Ascending aorta (tissue), 2 donors: ENCODE measurements around the gene TNIK. TPM values are rescaled to one million over a fixed set of nuclear protein-coding genes. Genes with fewer than 3 reads are reported as not detected.
"Not testable (repeated sequence)": the region's sequence is repeated elsewhere in the genome, so short reads cannot be mapped to it uniquely, and the experiment has no call there.

Experiments
- DNase-seq, 2 donors: peaks; one replicate each; pipeline ENCODE4 v3.0.0-alpha.2; 2019; ENCODE audit warnings: low spot score in 2 of 2
- H3K27ac ChIP-seq, 2 donors: fragments of 200-600 bp; sonication (generic); one replicate each; pipeline ENCODE4 v1.5.1; 2016 to 2017; ENCODE audit warnings: mild to moderate bottlenecking in 1 of 2
- H3K27me3 ChIP-seq: fragments of 200-600 bp; sonication (generic); one replicate; pipeline ENCODE4 v1.5.1; 2017
- H3K36me3 ChIP-seq, 2 donors: fragments of 200-600 bp; sonication (generic); one replicate each; pipeline ENCODE4 v1.5.1; 2016
- H3K4me1 ChIP-seq, 2 donors: fragments of 200-600 bp; sonication (generic); one replicate each; pipeline ENCODE4 v1.5.1; 2016 to 2017; ENCODE audit warnings: mild to moderate bottlenecking in 1 of 2
- H3K4me3 ChIP-seq, 2 donors: fragments of 200-600 bp; sonication (generic); one replicate each; pipeline ENCODE4 v1.5.1; 2016 to 2017; ENCODE audit warnings: mild to moderate bottlenecking in 1 of 2
- H3K9me3 ChIP-seq, 2 donors: fragments of 200-600 bp; sonication (generic); one replicate each; pipeline ENCODE4 v1.5.1; 2016
- intact Hi-C: fragments of 100-400 bp; cut with DNase I; formaldehyde crosslinking; loops from one replicate; pipeline ENCODE4 v1.15.1; 2023
- total RNA-seq: library from RNA; depleted of rRNA; stranded (reverse); fragments of >200 nt; gene quantifications from one replicate; pipeline ENCODE4 v1.1.0, GENCODE V29; 2016
- TF ChIP-seq, protein P1 (sequence below), 3 experiments: fragments of 200-600 bp in 2 of 3; fragments of 450-650 bp in 1 of 3; sonication (generic) in 2 of 3; IDR thresholded peaks; one replicate each; pipeline ENCODE4 v1.5.1; 2016 to 2019; ENCODE audit warnings: antibody characterized with exemption in 3 of 3, mild to moderate bottlenecking in 1 of 3, moderate library complexity in 1 of 3

TNIK gene
- total RNA-seq, 1 donor from 2014 or later = 0.75 TPM

- Histone ChIP-seq H3K27me3 (no peaks in the 10 kb centered on the region), H3K4me1 (no peaks in the 10 kb centered on the region), H3K9me3 (no peaks in the 10 kb centered on the region), H3K36me3 (no peaks in the 10 kb centered on the region), H3K4me3 (no peak overlapping the region), H3K27ac (no peak overlapping the region)
- intact Hi-C loops = loop anchor here (10.0 kb wide), 1 partner anchor 1179 kb away; no protein-coding TSS in a partner anchor
- DNase-seq = no peak
- TF ChIP-seq, protein P1, sequence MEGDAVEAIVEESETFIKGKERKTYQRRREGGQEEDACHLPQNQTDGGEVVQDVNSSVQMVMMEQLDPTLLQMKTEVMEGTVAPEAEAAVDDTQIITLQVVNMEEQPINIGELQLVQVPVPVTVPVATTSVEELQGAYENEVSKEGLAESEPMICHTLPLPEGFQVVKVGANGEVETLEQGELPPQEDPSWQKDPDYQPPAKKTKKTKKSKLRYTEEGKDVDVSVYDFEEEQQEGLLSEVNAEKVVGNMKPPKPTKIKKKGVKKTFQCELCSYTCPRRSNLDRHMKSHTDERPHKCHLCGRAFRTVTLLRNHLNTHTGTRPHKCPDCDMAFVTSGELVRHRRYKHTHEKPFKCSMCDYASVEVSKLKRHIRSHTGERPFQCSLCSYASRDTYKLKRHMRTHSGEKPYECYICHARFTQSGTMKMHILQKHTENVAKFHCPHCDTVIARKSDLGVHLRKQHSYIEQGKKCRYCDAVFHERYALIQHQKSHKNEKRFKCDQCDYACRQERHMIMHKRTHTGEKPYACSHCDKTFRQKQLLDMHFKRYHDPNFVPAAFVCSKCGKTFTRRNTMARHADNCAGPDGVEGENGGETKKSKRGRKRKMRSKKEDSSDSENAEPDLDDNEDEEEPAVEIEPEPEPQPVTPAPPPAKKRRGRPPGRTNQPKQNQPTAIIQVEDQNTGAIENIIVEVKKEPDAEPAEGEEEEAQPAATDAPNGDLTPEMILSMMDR (IDR thresholded peaks at IDR 0.05) = no peak
These were observed 214.1 kb downstream of the TNIK start for GRCh38 chr3:171245796-171246765.

GRCh38 chr3:171242951-171243350, 217.3 kb downstream of the TNIK start:
- intact Hi-C loops = loop anchor here (10.0 kb wide), 1 partner anchor 1182 kb away; no protein-coding TSS in a partner anchor
- TF ChIP-seq, protein P1 (IDR thresholded peaks at IDR 0.05) = no peak
- H3K36me3 ChIP-seq = no peaks in the 10 kb centered on the region
- H3K9me3 ChIP-seq = no peaks in the 10 kb centered on the region
- no peaks in the 10 kb centered on the region for H3K27me3 ChIP-seq
- no peak overlapping the region for H3K4me3 ChIP-seq
- H3K4me1 ChIP-seq = no peaks in the 10 kb centered on the region
- no peak for DNase-seq
- no peak overlapping the region for H3K27ac ChIP-seq

DNA sequence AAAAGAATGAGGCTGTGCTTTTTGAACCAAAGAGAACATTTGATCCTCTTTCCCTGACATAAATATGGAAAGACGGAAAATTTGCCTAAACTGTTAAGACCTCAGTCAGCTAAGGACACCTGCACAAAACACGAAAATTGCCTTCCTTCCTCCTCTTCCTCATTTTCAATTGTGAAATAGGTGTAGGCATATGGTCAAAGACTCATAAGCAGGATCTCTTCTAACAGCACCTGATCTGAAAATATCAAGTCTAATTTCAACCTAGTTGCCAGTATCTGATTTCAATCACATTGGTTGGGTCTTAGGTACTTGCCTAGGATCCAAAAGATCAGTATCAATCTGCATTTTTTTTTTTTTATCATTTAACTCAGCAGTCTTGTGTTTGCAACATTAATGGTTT, 218.0 kb downstream of the TNIK start:
- no peak overlapping the region for H3K27ac ChIP-seq
- no peaks in the 10 kb centered on the region for H3K4me1 ChIP-seq
- DNase-seq = no peak
- H3K36me3 ChIP-seq = no peaks in the 10 kb centered on the region
- H3K4me3 ChIP-seq = no peak overlapping the region
- H3K9me3 ChIP-seq = no peaks in the 10 kb centered on the region
- TF ChIP-seq, protein P1 (IDR thresholded peaks at IDR 0.05) = no peak
- H3K27me3 ChIP-seq = no peaks in the 10 kb centered on the region
- intact Hi-C loops = loop anchor here (10.0 kb wide), 1 partner anchor 1183 kb away; no protein-coding TSS in a partner anchor

DNA sequence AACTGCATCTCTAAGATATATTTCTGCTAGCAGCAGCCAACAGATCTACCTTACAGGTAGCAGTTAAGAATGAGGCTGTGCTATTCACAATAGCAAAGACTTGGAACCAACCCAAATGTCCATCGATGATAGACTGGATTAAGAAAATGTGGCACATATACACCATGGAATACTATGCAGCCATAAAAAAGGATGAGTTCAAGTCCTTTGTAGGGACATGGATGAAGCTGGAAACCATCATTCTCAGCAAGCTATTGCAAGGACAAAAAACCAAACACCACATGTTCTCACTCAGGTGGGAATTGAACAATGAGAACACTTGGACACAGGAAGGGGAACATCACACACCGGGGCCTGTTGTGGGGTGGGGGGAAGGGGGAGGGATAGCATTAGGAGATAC, 218.6 kb downstream of the TNIK start:
- H3K9me3 ChIP-seq, DNase-seq: not testable (repeated sequence)
- intact Hi-C loops = loop anchor here (10.0 kb wide), 1 partner anchor 1183 kb away; no protein-coding TSS in a partner anchor

DNA sequence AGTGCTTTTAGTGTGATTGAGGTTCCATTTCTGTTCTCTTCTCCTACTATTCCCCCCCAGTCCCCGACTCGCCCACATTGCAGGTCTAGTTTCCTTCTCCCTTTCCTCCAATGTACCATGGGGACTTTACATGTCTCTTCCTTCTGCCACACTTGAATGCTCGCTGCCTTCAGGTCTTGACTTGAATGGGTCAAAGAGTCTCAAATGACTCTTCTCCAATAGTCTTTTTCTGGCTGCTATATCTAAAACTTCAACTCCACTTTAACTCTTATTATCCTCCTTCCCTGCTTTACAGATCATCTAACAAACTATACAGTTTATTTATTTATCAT, 219.7 kb downstream of the TNIK start:
- no peaks in the 10 kb centered on the region for H3K27me3 ChIP-seq
- TF ChIP-seq, protein P1 (IDR thresholded peaks at IDR 0.05) = no peak
- no peak overlapping the region for H3K27ac ChIP-seq
- no peak overlapping the region for H3K4me3 ChIP-seq
- H3K4me1 ChIP-seq = no peaks in the 10 kb centered on the region
- H3K9me3 ChIP-seq = no peaks in the 10 kb centered on the region
- intact Hi-C loops = loop anchor here (10.0 kb wide), 1 partner anchor 1184 kb away; no protein-coding TSS in a partner anchor
- H3K36me3 ChIP-seq = no peaks in the 10 kb centered on the region
- no peak for DNase-seq

More for the DNA sequence above, 218.6 kb downstream of the TNIK start:
- H3K4me1 ChIP-seq, H3K27ac ChIP-seq, H3K27me3 ChIP-seq, H3K36me3 ChIP-seq, H3K4me3 ChIP-seq: not testable (repeated sequence)
